Activated CD4-positive, alpha-beta T cell treated with anti-CD3 and anti-CD28 coated beads, Interleukin-10, Interleukin-2, amounts not matched to agents 100 ng/mL and 50 ng/mL, durations not matched to agents 16 hours and 8 hours (primary cell): ENCODE measurements around the gene CLEC4G.
"Not testable (repeated sequence)": the region's sequence is repeated elsewhere in the genome, so short reads cannot be mapped to it uniquely, and the experiment has no call there.

Source experiments
- DNase-seq: peaks from one replicate; pipeline ENCODE4 v3.0.0-alpha.2; 2020

Gene CLEC4G

GRCh38 chr19:7746306-7746705 lies 14.4 kb upstream of the CLEC4G start:
- not testable (repeated sequence) for DNase-seq

GRCh38 chr19:7744871-7745650 lies 13.2 kb upstream of the CLEC4G start:
- no peak for DNase-seq

GRCh38 chr19:7744199-7744786 lies 12.4 kb upstream of the CLEC4G start:
- DNase-seq = no peak

GRCh38 chr19:7743425-7743841 lies 11.5 kb upstream of the CLEC4G start:
- DNase-seq = no peak

- DNase-seq = no peak
Measured at GRCh38 chr19:7742991-7743390, 11.1 kb upstream of the CLEC4G start.

GRCh38 chr19:7742575-7742974 lies 10.7 kb upstream of the CLEC4G start:
- no peak for DNase-seq

GRCh38 chr19:7740682-7741054 lies 8.8 kb upstream of the CLEC4G start:
- DNase-seq = no peak

GRCh38 chr19:7739801-7740681 lies 8.1 kb upstream of the CLEC4G start:
- DNase-seq = no peak

- no peak for DNase-seq
Measured at GRCh38 chr19:7739211-7739755, 7.4 kb upstream of the CLEC4G start.

- DNase-seq = peak; percentile 27
Measured at GRCh38 chr19:7738023-7738422, 6.1 kb upstream of the CLEC4G start.

- no peak for DNase-seq
Measured at GRCh38 chr19:7737215-7737614, 5.3 kb upstream of the CLEC4G start.

GRCh38 chr19:7736148-7736547 lies 4.2 kb upstream of the CLEC4G start:
- no peak for DNase-seq

- DNase-seq = no peak
Measured at GRCh38 chr19:7734220-7735203, 2.6 kb upstream of the CLEC4G start.

- DNase-seq = no peak
Measured at GRCh38 chr19:7733376-7733775, 1.5 kb upstream of the CLEC4G start.

- no peak for DNase-seq
Measured at GRCh38 chr19:7731615-7732014, 295 bp downstream of the CLEC4G start.

GRCh38 chr19:7731218-7731595 lies 703 bp downstream of the CLEC4G start:
- no peak for DNase-seq

- DNase-seq = no peak
Measured at GRCh38 chr19:7730286-7731217, 1.4 kb downstream of the CLEC4G start.

- no peak for DNase-seq
Measured at GRCh38 chr19:7729831-7730285, 2.1 kb downstream of the CLEC4G start.

- DNase-seq = no peak
Measured at GRCh38 chr19:7729211-7729610, 2.7 kb downstream of the CLEC4G start.

- DNase-seq = no peak
Measured at GRCh38 chr19:7725791-7726190, 6.1 kb downstream of the CLEC4G start.

GRCh38 chr19:7722231-7722651 lies 9.7 kb downstream of the CLEC4G start:
- DNase-seq = no peak
